Measurements from ENCODE around the gene CREG2. TPM values are rescaled to one million over a fixed set of nuclear protein-coding genes. Genes with fewer than 3 reads are reported as not detected.

The CREG2 gene
- total RNA-seq, 1 donor from 2014 or later, result not detected

DNA sequence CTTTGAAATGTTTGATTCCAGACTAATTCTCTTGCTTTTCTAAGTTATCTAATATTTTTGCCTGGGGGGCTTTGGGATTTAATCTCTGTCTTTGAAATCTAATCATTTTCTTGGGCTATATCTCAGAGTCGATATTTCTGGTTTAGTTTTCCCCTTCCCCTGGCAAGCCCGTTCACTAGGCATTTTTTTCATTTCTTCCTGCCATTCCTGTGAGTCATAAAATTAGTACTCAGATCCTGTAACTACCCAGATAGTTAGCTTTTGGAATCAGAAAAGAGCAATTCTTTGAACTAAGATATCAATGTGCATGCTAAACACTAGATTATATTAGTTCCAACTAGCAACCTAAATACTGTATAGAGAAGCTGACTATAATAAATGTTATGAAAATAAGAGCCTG lies 49.4 kb downstream of the CREG2 start:
- Mint-ChIP-seq H3K4me3 (ENCODE audit: unreplicated experiment) (no peak overlapping the region), H3K9me3 (ENCODE audit: unreplicated experiment) (no peaks in the 10 kb centered on the region), H3K36me3 (ENCODE audit: unreplicated experiment) (no peaks in the 10 kb centered on the region), H3K27ac (ENCODE audit: unreplicated experiment) (no peak overlapping the region), H3K4me1 (ENCODE audit: unreplicated experiment) (peaks cover 6% of the 10 kb centered on the region), H3K27me3 (ENCODE audit: unreplicated experiment) (peaks cover 9% of the 10 kb centered on the region)
- DNase-seq (ENCODE audit: extremely low spot score, unreplicated experiment), result no peak
- TF ChIP-seq, protein P1, sequence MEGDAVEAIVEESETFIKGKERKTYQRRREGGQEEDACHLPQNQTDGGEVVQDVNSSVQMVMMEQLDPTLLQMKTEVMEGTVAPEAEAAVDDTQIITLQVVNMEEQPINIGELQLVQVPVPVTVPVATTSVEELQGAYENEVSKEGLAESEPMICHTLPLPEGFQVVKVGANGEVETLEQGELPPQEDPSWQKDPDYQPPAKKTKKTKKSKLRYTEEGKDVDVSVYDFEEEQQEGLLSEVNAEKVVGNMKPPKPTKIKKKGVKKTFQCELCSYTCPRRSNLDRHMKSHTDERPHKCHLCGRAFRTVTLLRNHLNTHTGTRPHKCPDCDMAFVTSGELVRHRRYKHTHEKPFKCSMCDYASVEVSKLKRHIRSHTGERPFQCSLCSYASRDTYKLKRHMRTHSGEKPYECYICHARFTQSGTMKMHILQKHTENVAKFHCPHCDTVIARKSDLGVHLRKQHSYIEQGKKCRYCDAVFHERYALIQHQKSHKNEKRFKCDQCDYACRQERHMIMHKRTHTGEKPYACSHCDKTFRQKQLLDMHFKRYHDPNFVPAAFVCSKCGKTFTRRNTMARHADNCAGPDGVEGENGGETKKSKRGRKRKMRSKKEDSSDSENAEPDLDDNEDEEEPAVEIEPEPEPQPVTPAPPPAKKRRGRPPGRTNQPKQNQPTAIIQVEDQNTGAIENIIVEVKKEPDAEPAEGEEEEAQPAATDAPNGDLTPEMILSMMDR (IDR thresholded peaks at IDR 0.05), result no peak

DNA sequence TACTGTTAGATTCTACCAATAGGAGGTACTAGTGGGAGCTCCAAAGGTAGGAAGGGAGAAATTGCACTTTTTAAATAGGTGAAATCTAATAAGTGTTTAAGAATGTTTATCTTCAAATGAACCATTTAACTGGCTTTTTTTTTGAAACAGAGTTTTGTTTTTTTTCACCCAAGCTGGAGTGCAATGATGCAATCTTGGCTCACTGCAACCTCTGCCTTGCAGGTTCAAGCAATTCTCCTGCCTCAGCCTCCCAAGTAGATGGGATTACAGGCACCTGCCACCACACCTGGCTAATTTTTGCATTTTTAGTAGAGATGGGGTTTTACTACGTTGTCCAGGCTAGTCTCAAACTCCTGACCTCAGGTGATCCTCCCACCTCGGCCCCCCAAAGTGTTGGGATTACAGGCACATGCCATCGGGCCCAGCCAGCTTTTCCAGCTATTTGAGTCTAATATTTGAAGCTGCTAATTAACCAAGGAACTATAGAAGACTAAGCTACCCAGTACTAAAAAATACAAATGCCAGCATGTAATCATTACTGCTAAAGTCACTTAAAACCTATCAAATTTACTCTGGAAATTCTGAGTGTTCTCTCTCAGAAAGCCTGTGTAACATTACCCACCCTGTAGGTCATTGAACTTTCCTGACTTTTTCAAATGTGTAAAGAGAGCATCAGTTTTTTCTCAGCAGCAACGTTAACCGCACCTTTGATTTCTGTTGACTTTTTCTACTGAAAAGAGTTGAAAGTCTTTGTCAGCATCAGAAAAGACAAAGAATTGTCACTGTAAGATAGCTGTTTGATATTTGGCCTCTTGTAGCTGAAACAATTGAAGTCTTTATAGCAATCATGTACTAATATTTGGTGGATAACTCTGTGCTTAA lies 54.2 kb downstream of the CREG2 start:
- no peak overlapping the region for H3K4me3 Mint-ChIP-seq (ENCODE audit: unreplicated experiment)
- H3K36me3 Mint-ChIP-seq (ENCODE audit: unreplicated experiment), result no peaks in the 10 kb centered on the region
- no peak for DNase-seq (ENCODE audit: extremely low spot score, unreplicated experiment)
- H3K9me3 Mint-ChIP-seq (ENCODE audit: unreplicated experiment), result no peaks in the 10 kb centered on the region
- H3K27me3 Mint-ChIP-seq (ENCODE audit: unreplicated experiment), result no peaks in the 10 kb centered on the region
- H3K4me1 Mint-ChIP-seq (ENCODE audit: unreplicated experiment), result peaks cover 4% of the 10 kb centered on the region
- H3K27ac Mint-ChIP-seq (ENCODE audit: unreplicated experiment), result no peak overlapping the region
- TF ChIP-seq, protein P1 (IDR thresholded peaks at IDR 0.05), result no peak

DNA sequence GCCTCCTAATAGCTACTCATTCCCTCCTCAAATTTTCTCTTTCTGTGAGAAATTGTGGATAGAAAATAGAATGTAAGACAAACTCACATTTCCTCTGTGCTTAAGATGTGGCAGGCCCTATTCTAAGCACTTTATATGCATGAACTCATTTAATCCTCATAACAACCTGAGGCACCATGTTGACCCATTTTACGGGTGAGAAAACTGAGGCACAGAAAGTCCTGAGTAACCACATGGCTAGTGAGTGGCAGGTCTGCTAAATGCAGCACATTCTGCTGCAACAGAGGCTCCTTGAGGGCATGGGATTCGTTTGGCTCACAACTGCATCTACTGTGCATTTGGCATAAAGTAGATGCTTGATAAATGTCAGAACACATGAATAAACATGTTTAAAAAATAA lies 56.1 kb downstream of the CREG2 start:
- H3K9me3 Mint-ChIP-seq (ENCODE audit: unreplicated experiment), result no peaks in the 10 kb centered on the region
- no peaks in the 10 kb centered on the region for H3K27me3 Mint-ChIP-seq (ENCODE audit: unreplicated experiment)

DNA sequence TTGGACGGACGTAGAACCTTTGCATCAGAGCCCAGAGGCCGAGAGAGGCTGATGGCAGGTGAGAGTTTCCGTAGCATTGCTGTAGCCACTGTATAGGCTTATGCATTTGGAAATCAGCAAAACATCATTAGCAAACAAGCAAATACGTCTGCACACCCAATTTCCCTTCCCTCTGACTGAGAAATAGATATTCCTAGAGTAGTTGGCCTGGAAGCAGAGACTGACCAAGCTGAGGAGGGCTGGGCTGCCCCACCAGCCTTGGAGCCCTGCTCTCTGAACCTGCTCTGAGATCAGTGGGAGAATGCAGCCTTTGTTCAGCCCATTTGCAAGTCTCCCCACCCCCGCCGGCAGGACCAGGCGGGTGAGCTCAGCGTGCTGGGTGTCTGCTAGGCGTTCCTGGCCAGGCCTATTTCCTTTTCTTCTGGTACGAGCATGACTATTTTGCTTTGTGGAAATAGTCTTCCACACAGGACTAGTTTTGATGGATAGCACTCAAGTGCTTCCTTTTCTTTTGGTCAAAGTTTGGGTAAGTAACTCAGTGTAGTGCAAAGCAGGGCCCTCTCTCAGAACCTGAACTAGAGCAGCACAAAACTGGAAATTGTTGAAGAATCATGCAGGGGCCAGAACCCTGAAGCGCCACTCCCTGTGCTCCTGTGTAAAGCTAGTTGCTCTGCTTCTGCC lies 56.9 kb downstream of the CREG2 start:
- TF ChIP-seq, protein P1 (IDR thresholded peaks at IDR 0.05), result no peak
- H3K4me1 Mint-ChIP-seq (ENCODE audit: unreplicated experiment), result no peaks in the 10 kb centered on the region
- H3K36me3 Mint-ChIP-seq (ENCODE audit: unreplicated experiment), result no peaks in the 10 kb centered on the region
- no peak overlapping the region for H3K4me3 Mint-ChIP-seq (ENCODE audit: unreplicated experiment)
- no peaks in the 10 kb centered on the region for H3K9me3 Mint-ChIP-seq (ENCODE audit: unreplicated experiment)
- no peaks in the 10 kb centered on the region for H3K27me3 Mint-ChIP-seq (ENCODE audit: unreplicated experiment)
- H3K27ac Mint-ChIP-seq (ENCODE audit: unreplicated experiment), result no peak overlapping the region
- DNase-seq (ENCODE audit: extremely low spot score, unreplicated experiment), result no peak

More for the DNA sequence above, 56.1 kb downstream of the CREG2 start:
- Mint-ChIP-seq H3K4me1 (ENCODE audit: unreplicated experiment) (no peaks in the 10 kb centered on the region), H3K36me3 (ENCODE audit: unreplicated experiment) (no peaks in the 10 kb centered on the region), H3K27ac (ENCODE audit: unreplicated experiment) (no peak overlapping the region), H3K4me3 (ENCODE audit: unreplicated experiment) (no peak overlapping the region)
- TF ChIP-seq, protein P1 (IDR thresholded peaks at IDR 0.05), result no peak
- DNase-seq (ENCODE audit: extremely low spot score, unreplicated experiment), result no peak

DNA sequence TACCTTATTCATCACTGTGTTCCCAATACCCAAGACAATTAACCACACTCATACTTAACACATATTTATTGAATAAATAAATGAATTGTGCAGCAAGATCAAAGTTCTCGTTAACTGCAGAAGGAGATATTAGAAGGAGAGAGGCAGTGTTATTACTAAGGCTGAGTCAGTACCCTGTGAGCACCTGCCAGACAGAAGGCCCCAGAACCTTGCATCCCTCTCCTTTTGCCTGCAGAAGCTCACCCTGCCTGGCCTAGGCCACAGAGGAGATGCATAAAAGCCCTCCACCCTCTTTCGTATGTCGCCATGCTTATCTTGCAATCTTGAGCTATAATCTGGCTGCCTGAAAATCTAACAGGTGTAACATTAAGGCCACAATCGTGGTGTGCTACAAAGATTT lies 58.3 kb downstream of the CREG2 start:
- TF ChIP-seq, protein P1 (IDR thresholded peaks at IDR 0.05), result no peak
- peaks cover 6% of the 10 kb centered on the region for H3K27me3 Mint-ChIP-seq (ENCODE audit: unreplicated experiment)
- H3K4me1 Mint-ChIP-seq (ENCODE audit: unreplicated experiment), result no peaks in the 10 kb centered on the region
- H3K9me3 Mint-ChIP-seq (ENCODE audit: unreplicated experiment), result no peaks in the 10 kb centered on the region
- H3K27ac Mint-ChIP-seq (ENCODE audit: unreplicated experiment), result no peak overlapping the region
- H3K36me3 Mint-ChIP-seq (ENCODE audit: unreplicated experiment), result no peaks in the 10 kb centered on the region
- no peak for DNase-seq (ENCODE audit: extremely low spot score, unreplicated experiment)
- H3K4me3 Mint-ChIP-seq (ENCODE audit: unreplicated experiment), result no peak overlapping the region
